GM19438 (cell line): ENCODE data around the gene CCDC18.

Source experiments
- ATAC-seq: cut with Tn5 transposase; IDR thresholded peaks from one replicate; pipeline ENCODE4 v1.9.1; 2021; ENCODE audit warnings: low read depth; ENCODE audit not compliant: unreplicated experiment

Gene CCDC18

GRCh38 chr1:93301131-93301530, 120.6 kb downstream of the CCDC18 start:
- ATAC-seq, result no peak

- ATAC-seq, result no peak
These were observed 121.6 kb downstream of the CCDC18 start for GRCh38 chr1:93302078-93302477.

DNA sequence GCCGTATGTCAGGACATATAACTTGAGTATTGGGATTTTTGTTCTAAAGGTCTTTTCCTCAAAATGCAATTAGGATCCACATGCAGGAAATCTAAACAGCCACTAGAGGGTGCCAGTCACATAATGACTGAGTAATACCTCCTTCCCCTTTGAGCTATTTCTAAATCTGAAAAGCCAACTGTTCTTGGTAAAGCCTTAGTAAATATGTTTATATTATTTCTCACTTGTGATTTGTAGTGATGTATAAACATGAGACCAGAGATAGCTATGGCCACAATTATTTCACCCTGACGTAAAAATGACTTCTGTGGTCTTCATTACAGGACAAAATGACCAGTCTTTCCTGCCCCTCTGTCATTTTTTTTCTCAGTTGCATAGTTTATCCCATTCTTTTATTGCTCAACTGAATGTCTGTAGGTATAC, 124.2 kb downstream of the CCDC18 start:
- peak; percentile 64 for ATAC-seq

GRCh38 chr1:93306920-93307319, 126.4 kb downstream of the CCDC18 start:
- no peak for ATAC-seq

- no peak for ATAC-seq
These were observed 132.5 kb downstream of the CCDC18 start for GRCh38 chr1:93313026-93313425.

GRCh38 chr1:93317207-93317606, 136.7 kb downstream of the CCDC18 start:
- ATAC-seq, result no peak

GRCh38 chr1:93317943-93318342, 137.4 kb downstream of the CCDC18 start:
- ATAC-seq, result no peak

DNA sequence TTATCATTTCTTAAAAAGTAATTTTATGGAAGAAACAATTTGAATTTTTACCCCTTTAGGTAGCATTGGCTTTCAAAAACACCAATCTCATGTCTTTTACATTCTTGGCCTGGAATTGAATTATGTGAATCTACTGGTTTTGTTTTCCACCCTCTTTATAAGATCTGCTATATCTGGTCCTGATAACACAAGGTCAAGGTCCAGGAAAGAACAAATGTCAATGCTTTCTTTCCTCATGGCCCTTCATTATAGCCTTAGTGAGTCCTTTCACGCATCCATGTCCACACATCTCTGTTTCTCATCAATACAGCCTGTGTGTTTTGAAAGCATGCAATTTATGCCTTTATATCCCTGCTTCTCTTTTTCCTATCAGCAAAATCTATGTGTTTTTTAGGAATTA, 141.2 kb downstream of the CCDC18 start:
- ATAC-seq, result no peak

GRCh38 chr1:93322349-93322748, 141.8 kb downstream of the CCDC18 start:
- no peak for ATAC-seq

DNA sequence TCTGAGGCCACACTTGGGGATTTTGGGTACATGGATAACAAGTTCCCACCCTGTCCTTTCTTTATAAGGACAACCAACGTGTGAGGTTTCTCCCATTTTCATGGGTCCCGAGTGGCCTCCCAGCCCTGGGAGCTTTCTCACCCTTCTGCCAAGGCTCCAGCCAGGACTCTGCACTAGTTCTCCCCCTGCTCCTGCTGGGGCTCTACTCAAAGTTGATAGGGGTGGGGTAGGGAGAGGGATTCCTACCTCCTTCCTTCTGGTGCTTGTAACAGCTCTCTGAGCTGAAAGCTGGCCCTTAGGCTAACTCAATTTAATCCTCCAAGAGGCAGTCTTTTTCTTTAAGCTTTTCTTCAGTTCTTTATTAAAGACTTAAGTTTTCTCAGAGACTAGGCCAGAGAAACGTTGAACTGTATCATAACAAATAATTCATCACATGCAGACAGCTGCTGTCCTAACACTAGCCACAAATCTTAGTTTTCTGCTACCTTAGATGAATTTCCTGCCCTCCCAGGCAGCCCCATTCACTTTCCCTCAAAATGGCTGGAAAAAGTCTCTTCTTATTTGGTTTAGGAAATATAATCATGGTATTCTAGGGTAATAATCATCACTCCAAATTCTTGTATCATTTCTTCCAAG, 142.8 kb downstream of the CCDC18 start:
- no peak for ATAC-seq

DNA sequence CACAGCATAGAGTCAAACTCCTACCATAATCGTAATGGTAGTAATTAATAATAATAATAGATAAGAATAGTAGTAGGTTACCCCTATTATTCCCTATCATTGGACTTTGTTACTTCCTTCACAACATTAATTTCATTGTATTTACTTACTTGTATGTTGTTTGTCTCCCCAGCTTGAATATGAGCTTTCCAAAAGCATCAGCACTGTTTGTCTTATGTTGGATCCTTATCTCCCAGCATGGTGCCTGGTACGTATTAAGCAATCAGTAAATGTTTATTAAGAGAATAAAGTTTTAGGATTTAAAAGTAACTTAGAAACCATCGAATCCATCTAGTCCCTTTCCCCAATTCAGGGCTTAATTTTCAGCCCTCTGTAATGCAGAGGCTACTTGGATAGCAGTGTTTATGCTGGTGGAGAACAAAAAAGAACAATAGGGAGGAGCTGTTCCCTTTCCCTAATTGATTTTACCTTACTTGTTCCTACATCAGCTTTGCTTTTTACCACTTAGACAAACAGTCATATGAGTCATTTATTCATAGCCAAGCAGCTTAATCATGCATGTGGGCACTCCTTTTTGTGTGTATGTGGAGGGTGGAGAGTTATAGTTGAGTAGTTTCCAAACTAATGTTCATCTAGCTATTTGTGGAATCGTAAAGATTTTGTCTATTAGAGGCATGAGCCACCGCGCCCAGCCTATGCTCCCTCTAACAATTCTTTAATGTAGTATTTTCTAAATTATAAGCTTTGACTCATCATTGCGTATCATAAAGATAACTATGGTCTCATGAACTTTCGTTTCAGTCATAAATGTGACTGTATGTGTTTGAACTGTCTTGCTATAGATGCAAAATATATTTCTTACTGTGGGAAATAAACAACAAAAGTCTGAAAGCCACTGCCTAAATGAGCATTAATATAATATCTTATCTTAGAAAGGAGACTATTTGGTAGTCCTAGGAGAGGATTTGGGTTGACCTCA, 144.3 kb downstream of the CCDC18 start:
- no peak for ATAC-seq
